ENCODE results near the gene RPA1. TPM values are rescaled to one million over a fixed set of nuclear protein-coding genes. Genes with fewer than 3 reads are reported as not detected.

The RPA1 gene
- total RNA-seq, 1 experiment from 2014 or later = 198 TPM

- Histone ChIP-seq H3K9ac (ENCODE audit: low read length) (no peak overlapping the region), H3K4me1 (ENCODE audit: control insufficient read depth in 1 of 2, insufficient read depth in 2 of 2, low read length in 2 of 2) (no peaks in the 10 kb centered on the region), H4K20me1 (ENCODE audit: insufficient read depth) (no peaks in the 10 kb centered on the region), H3K9me2 (ENCODE audit: insufficient read depth) (no peaks in the 10 kb centered on the region), H2AFZ (ENCODE audit: low read depth, low read length, poor library complexity, severe bottlenecking) (no peak overlapping the region), H3K4me3 (replicated peaks in 1 of 2; ENCODE audit: low read depth in 1 of 2, low read length in 2 of 2) (no peak overlapping the region), H3K79me2 (ENCODE audit: insufficient read depth, low read length) (peaks cover 32% of the 10 kb centered on the region), H3K9me3 (ENCODE audit: control insufficient read depth in 1 of 2, insufficient read depth in 1 of 2, low read depth in 1 of 2, low read length in 2 of 2) (no peaks in the 10 kb centered on the region), H3K36me3 (ENCODE audit: control insufficient read depth in 1 of 2, insufficient read depth in 2 of 2, low read length in 2 of 2) (peaks cover 23 to 42% of the 10 kb centered on the region in 2 experiments; a peak in 3 of 4 replicates), H3K4me2 (ENCODE audit: low read length) (no peak overlapping the region), H3K27me3 (ENCODE audit: insufficient read depth, low read length) (no peaks in the 10 kb centered on the region), H3K27ac (ENCODE audit: low read depth, low read length) (no peak overlapping the region)
- TF ChIP-seq EZH2 (IDR thresholded peaks at IDR 0.05) = no peak
- TF ChIP-seq, protein P1, sequence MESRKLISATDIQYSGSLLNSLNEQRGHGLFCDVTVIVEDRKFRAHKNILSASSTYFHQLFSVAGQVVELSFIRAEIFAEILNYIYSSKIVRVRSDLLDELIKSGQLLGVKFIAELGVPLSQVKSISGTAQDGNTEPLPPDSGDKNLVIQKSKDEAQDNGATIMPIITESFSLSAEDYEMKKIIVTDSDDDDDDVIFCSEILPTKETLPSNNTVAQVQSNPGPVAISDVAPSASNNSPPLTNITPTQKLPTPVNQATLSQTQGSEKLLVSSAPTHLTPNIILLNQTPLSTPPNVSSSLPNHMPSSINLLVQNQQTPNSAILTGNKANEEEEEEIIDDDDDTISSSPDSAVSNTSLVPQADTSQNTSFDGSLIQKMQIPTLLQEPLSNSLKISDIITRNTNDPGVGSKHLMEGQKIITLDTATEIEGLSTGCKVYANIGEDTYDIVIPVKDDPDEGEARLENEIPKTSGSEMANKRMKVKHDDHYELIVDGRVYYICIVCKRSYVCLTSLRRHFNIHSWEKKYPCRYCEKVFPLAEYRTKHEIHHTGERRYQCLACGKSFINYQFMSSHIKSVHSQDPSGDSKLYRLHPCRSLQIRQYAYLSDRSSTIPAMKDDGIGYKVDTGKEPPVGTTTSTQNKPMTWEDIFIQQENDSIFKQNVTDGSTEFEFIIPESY (IDR thresholded peaks at IDR 0.05; ENCODE audit: extremely low read depth, insufficient replicate concordance, low read length) = no peak
- TF ChIP-seq CBX3 (IDR thresholded peaks at IDR 0.05; ENCODE audit: low read depth) = no peak
- TF ChIP-seq YY1 (IDR thresholded peaks at IDR 0.05; ENCODE audit: extremely low read depth, insufficient replicate concordance, low read depth, low read length) = no peak
- TF ChIP-seq TCF7L2 (IDR thresholded peaks at IDR 0.05; ENCODE audit: borderline replicate concordance, extremely low read depth, insufficient read depth, insufficient read length) = no peak
- TF ChIP-seq, protein P2, sequence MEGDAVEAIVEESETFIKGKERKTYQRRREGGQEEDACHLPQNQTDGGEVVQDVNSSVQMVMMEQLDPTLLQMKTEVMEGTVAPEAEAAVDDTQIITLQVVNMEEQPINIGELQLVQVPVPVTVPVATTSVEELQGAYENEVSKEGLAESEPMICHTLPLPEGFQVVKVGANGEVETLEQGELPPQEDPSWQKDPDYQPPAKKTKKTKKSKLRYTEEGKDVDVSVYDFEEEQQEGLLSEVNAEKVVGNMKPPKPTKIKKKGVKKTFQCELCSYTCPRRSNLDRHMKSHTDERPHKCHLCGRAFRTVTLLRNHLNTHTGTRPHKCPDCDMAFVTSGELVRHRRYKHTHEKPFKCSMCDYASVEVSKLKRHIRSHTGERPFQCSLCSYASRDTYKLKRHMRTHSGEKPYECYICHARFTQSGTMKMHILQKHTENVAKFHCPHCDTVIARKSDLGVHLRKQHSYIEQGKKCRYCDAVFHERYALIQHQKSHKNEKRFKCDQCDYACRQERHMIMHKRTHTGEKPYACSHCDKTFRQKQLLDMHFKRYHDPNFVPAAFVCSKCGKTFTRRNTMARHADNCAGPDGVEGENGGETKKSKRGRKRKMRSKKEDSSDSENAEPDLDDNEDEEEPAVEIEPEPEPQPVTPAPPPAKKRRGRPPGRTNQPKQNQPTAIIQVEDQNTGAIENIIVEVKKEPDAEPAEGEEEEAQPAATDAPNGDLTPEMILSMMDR (IDR thresholded peaks at IDR 0.05 in 2 of 3, conservative IDR thresholded peaks at IDR 0.05 in 1 of 3; ENCODE audit: borderline replicate concordance in 1 of 3, insufficient read depth in 1 of 3, low read depth in 2 of 3, low read length in 2 of 3) = no peak
- no peak for TF ChIP-seq SIN3A (IDR thresholded peaks at IDR 0.05; ENCODE audit: low read depth)
- no peak for TF ChIP-seq SP1 (IDR thresholded peaks at IDR 0.05; ENCODE audit: low read depth)
- no peak for TF ChIP-seq JUND (IDR thresholded peaks at IDR 0.05)
- TF ChIP-seq ATF3 (IDR thresholded peaks at IDR 0.05) = no peak
- TF ChIP-seq EZH2phosphoT487 (IDR thresholded peaks at IDR 0.05; ENCODE audit: borderline replicate concordance) = no peak
- no peak for TF ChIP-seq SRF (IDR thresholded peaks at IDR 0.05; ENCODE audit: low read depth)
- no peak for TF ChIP-seq POLR2AphosphoS5 (IDR thresholded peaks at IDR 0.05; ENCODE audit: low read depth, low read length)
- no peak for TF ChIP-seq EGR1 (IDR thresholded peaks at IDR 0.05; ENCODE audit: low read depth)
- TF ChIP-seq REST (IDR thresholded peaks at IDR 0.05; ENCODE audit: low read depth) = no peak
- no peak for TF ChIP-seq ELF1 (IDR thresholded peaks at IDR 0.05; ENCODE audit: borderline replicate concordance, low read depth)
- no TSS peak for BruUV-seq (replicated peaks)
- ATAC-seq (no peak), DNase-seq (ENCODE audit: low read depth, low spot score) (no peak)
- ChIA-PET POLR2A (no interaction called here), CTCF (no interaction called here), RAD21 (ENCODE audit: low non-redundant PET in 1 of 2, low total read pairs in 2 of 2, uncharacterized antibody in 2 of 2, unreplicated experiment in 2 of 2) (no interaction called here)
- intact Hi-C loops (cut with micrococcal nuclease) = no loop called here
These were observed 42.0 kb downstream of the RPA1 start for GRCh38 chr17:1871756-1872155.
